HCT116 (cell line): ENCODE data around the gene CAVIN2. TPM values are rescaled to one million over a fixed set of nuclear protein-coding genes. Genes with fewer than 3 reads are reported as not detected.

Experiments
- ATAC-seq: fragments of 200-7000 bp; cut with Tn5 transposase; 2 replicates; pipeline ENCODE4 v1.9.1; 2020; ENCODE audit warnings: mild to moderate bottlenecking, moderate library complexity
- BruUV-seq: library from RNA; stranded (reverse); fragments of 400-500 nt; replicated peaks from 2 replicates; lab custom pipeline; 2021; lab: Mats Ljungman, UMichigan
- CTCF ChIA-PET: fragments of 300-600 bp; sonication (Branson Sonifier 250); formaldehyde crosslinking; loops from one replicate; lab custom pipeline; 2021; ENCODE audit warnings: antibody characterized with exemption; lab: Charles Lee
- POLR2A ChIA-PET: fragments of 300-600, 350-600 bp; sonication (Branson Sonifier 250); formaldehyde crosslinking; loops from one replicate; lab custom pipeline; 2021; ENCODE audit warnings: antibody characterized with exemption; lab: Charles Lee
- RAD21 ChIA-PET, 2 experiments: fragments of 300-600 bp; sonication (Branson Sonifier 250); formaldehyde crosslinking; loops; one replicate each; lab custom pipeline; 2023; ENCODE audit warnings: low total read pairs in 2 of 2; ENCODE audit not compliant: uncharacterized antibody in 2 of 2, unreplicated experiment in 2 of 2, low non-redundant PET in 1 of 2; lab: Charles Lee
- DNase-seq: peaks from one replicate; pipeline ENCODE4 v3.0.0-alpha.2; 2010; ENCODE audit warnings: low read depth, low spot score
- H2AFZ ChIP-seq: fragments of 200-600 bp; shearing (Covaris generic), sonication (generic); 2 replicates; pipeline ENCODE4 v1.6.1; 2017; ENCODE audit warnings: low read depth, mixed run types, mixed read lengths, antibody characterized with exemption, low read length; ENCODE audit not compliant: poor library complexity, severe bottlenecking
- H3K27ac ChIP-seq: 2 replicates; pipeline ENCODE4 v1.5.1; 2012; ENCODE audit warnings: low read depth, low read length
- H3K27me3 ChIP-seq: fragments of 200-600 bp; sonication (generic); 2 replicates; pipeline ENCODE4 v1.6.1; 2016; ENCODE audit warnings: mixed run types, low read length, mixed read lengths; ENCODE audit not compliant: insufficient read depth
- H3K36me3 ChIP-seq, 2 experiments: fragments of 200-500 bp in 1 of 2; fragments of 200-600 bp in 1 of 2; sonication (Bioruptor generic) in 1 of 2; sonication (generic) in 1 of 2; 2 replicates each; pipeline versions ENCODE4 v1.5.1 to v1.6.1; 2014 to 2016; ENCODE audit warnings: low read length in 2 of 2, inconsistent platforms in 1 of 2, mixed read lengths in 1 of 2, mixed run types in 1 of 2; ENCODE audit not compliant: insufficient read depth in 2 of 2, control insufficient read depth in 1 of 2
- H3K4me1 ChIP-seq, 2 experiments: fragments of 200-600 bp in 1 of 2; sonication (generic) in 1 of 2; 2 replicates each; pipeline versions ENCODE4 v1.5.1 to v1.6.1; 2012 to 2017; ENCODE audit warnings: low read length in 2 of 2, inconsistent platforms in 1 of 2, mild to moderate bottlenecking in 1 of 2, mixed read lengths in 1 of 2, mixed run types in 1 of 2, moderate library complexity in 1 of 2; ENCODE audit not compliant: insufficient read depth in 2 of 2, control insufficient read depth in 1 of 2
- H3K4me2 ChIP-seq: fragments of 200-600 bp; sonication (generic); 2 replicates; pipeline ENCODE4 v1.6.1; 2017; ENCODE audit warnings: mixed run types, low read length, mixed read lengths
- H3K4me3 ChIP-seq, 2 experiments: fragments of 200-600 bp in 1 of 2; sonication (generic) in 1 of 2; replicated peaks in 1 of 2; 2 replicates each; pipeline ENCODE4 v1.5.1; 2011 to 2016; ENCODE audit warnings: low read length in 2 of 2, control low read depth in 1 of 2, low read depth in 1 of 2, mild to moderate bottlenecking in 1 of 2, mixed read lengths in 1 of 2, mixed run types in 1 of 2
- H3K79me2 ChIP-seq: fragments of 200-600 bp; sonication (generic); 2 replicates; pipeline ENCODE4 v1.6.1; 2017; ENCODE audit warnings: mild to moderate bottlenecking, mixed run types, low read length, moderate library complexity, mixed read lengths; ENCODE audit not compliant: insufficient read depth
- H3K9ac ChIP-seq: fragments of 200-600 bp; sonication (generic); 2 replicates; pipeline ENCODE4 v1.6.1; 2016; ENCODE audit warnings: low read length, mixed read lengths
- H3K9me2 ChIP-seq: fragments of 200-600 bp; sonication (generic), shearing (Covaris generic); 2 replicates; pipeline ENCODE4 v1.6.1; 2017; ENCODE audit warnings: mixed run types, mild to moderate bottlenecking, moderate library complexity; ENCODE audit not compliant: insufficient read depth
- H3K9me3 ChIP-seq, 2 experiments: fragments of 200-500 bp in 1 of 2; fragments of 200-600 bp in 1 of 2; sonication (Bioruptor generic) in 1 of 2; sonication (generic) in 1 of 2; 2 replicates each; pipeline ENCODE4 v1.6.1; 2014 to 2017; ENCODE audit warnings: low read length in 2 of 2, mixed read lengths in 2 of 2, inconsistent platforms in 1 of 2, low read depth in 1 of 2, mild to moderate bottlenecking in 1 of 2, mixed run types in 1 of 2, moderate library complexity in 1 of 2; ENCODE audit not compliant: control insufficient read depth in 1 of 2, insufficient read depth in 1 of 2
- H4K20me1 ChIP-seq: fragments of 200-600 bp; sonication (generic), shearing (Covaris generic); 2 replicates; pipeline ENCODE4 v1.6.1; 2017; ENCODE audit warnings: mixed run types, mild to moderate bottlenecking, moderate library complexity; ENCODE audit not compliant: insufficient read depth
- CEBPB ChIP-seq: IDR thresholded peaks from 2 replicates; pipeline ENCODE4 v1.6.1; 2012; ENCODE audit warnings: low read depth
- EGR1 ChIP-seq: IDR thresholded peaks from 2 replicates; pipeline ENCODE4 v1.6.1; 2012; ENCODE audit warnings: low read depth
- ELF1 ChIP-seq: IDR thresholded peaks from 2 replicates; pipeline ENCODE4 v1.6.1; 2012; ENCODE audit warnings: low read depth, borderline replicate concordance
- FOSL1 ChIP-seq: IDR thresholded peaks from 2 replicates; pipeline ENCODE4 v1.6.1; 2012; ENCODE audit warnings: low read depth
- JUND ChIP-seq: IDR thresholded peaks from 2 replicates; pipeline ENCODE4 v1.6.1; 2012
- MAX ChIP-seq: IDR thresholded peaks from 2 replicates; pipeline ENCODE4 v1.6.1; 2012
- POLR2A ChIP-seq: IDR thresholded peaks from 2 replicates; pipeline ENCODE4 v1.7.0; 2011; ENCODE audit warnings: borderline replicate concordance; ENCODE audit not compliant: insufficient read depth, insufficient read length; ENCODE audit errors: extremely low read depth
- RAD21 ChIP-seq: IDR thresholded peaks from 2 replicates; pipeline ENCODE4 v1.6.1; 2012; ENCODE audit warnings: low read depth, mild to moderate bottlenecking
- SIN3A ChIP-seq: IDR thresholded peaks from 2 replicates; pipeline ENCODE4 v1.6.1; 2012; ENCODE audit warnings: low read depth
- SP1 ChIP-seq: IDR thresholded peaks from 2 replicates; pipeline ENCODE4 v1.6.1; 2012; ENCODE audit warnings: low read depth
- SRF ChIP-seq: IDR thresholded peaks from 2 replicates; pipeline ENCODE4 v1.6.1; 2012; ENCODE audit warnings: low read depth
- YY1 ChIP-seq: IDR thresholded peaks from 2 replicates; pipeline ENCODE4 v1.6.1; 2011; ENCODE audit warnings: low read length, low read depth, moderate library complexity, mild to moderate bottlenecking; ENCODE audit not compliant: insufficient replicate concordance; ENCODE audit errors: extremely low read depth
- ZFX ChIP-seq: fragments of 450-650 bp; IDR thresholded peaks from 2 replicates; pipeline ENCODE4 v1.6.1; 2017
- ZNF274 ChIP-seq: fragments of 200-500 bp; sonication (Bioruptor generic); IDR thresholded peaks from 2 replicates; pipeline ENCODE4 v1.6.1; 2014; ENCODE audit warnings: mild to moderate bottlenecking, low read depth, low read length, inconsistent platforms
- intact Hi-C: fragments of 100-400 bp; cut with micrococcal nuclease; formaldehyde crosslinking; loops from 2 replicates; pipeline ENCODE4 v1.10.0; 2022
- total RNA-seq: library from RNA; stranded (reverse); gene quantifications from one replicate; pipeline ENCODE4 v1.2.1, GENCODE V29; 2021; ENCODE audit not compliant: unreplicated experiment

Gene CAVIN2
- total RNA-seq, 1 experiment from 2014 or later, result 0.27 TPM

DNA sequence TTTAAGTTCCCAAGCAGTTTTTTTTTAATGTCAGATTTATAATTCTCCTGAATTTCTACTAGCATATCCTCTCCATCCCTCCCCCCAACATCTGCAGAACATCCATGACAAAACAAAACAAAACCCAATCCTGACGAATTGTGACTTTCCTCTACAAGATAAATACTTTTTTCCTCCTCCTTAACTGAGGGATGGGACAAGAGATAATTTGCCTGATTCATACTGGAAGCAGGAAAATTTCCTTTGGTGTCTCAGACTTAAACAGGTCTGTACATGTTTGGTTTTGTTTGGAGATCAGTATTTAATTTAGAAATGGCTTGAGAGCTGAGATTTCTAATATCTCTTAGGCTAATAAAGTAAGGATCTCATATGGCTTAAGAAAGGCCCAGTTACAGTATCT is 2.2 kb downstream of the CAVIN2 start:
- Histone ChIP-seq H3K9me2 (no peaks in the 10 kb centered on the region), H3K9me3 (no peaks in the 10 kb centered on the region), H2AFZ (peak overlapping the region; percentile 11), H3K4me1 (peaks cover 0 to 5% of the 10 kb centered on the region in 2 experiments; a peak in 1 of 4 replicates), H4K20me1 (no peaks in the 10 kb centered on the region), H3K36me3 (no peaks in the 10 kb centered on the region), H3K27ac (no peak overlapping the region), H3K27me3 (no peaks in the 10 kb centered on the region), H3K9ac (no peak overlapping the region), H3K79me2 (no peaks in the 10 kb centered on the region), H3K4me2 (no peak overlapping the region), H3K4me3 (no peak overlapping the region)
- intact Hi-C loops, result no loop called here
- ChIA-PET RAD21 (no interaction called here), POLR2A (no interaction called here), CTCF (no interaction called here)
- no TSS peak for BruUV-seq
- TF ChIP-seq ELF1 (no peak), SIN3A (no peak), SP1 (no peak), YY1 (no peak), SRF (no peak)
- no peak for DNase-seq
- no peak for ATAC-seq

DNA sequence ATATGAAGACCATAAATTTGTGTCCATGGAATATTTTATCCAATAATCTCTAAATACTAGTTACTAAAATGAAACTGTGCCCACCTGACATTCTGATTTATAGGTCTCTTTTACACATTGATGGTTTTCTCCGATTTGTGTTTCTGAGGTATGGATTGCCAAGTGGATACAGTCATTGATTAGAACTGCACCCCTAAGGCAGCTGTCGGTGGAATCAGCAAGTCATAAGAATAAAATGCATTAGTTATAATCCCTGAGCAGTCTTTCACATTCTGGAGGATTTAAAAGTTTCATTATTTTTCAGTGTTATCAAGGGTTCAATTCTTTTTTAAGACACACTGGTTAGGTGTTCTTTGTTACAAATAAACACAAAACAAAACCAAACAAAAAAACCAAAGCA is 6.0 kb downstream of the CAVIN2 start:
- CTCF ChIA-PET, result interaction anchor here (2.7 kb wide), 1 partner anchor 322 kb away, joined by 12 read pairs; no protein-coding TSS in a partner anchor
- BruUV-seq, result no TSS peak
- POLR2A ChIA-PET, result no interaction called here
- H3K79me2 ChIP-seq, result no peaks in the 10 kb centered on the region
- DNase-seq, result no peak
- TF ChIP-seq RAD21 (no peak), FOSL1 (no peak), MAX (no peak), POLR2A (no peak), ZFX (no peak), CEBPB (no peak), EGR1 (no peak), ZNF274 (no peak), JUND (no peak)
- TF ChIP-seq, all 23 proteins: peak for 0
- H3K4me1 ChIP-seq, result no peaks in the 10 kb centered on the region
- H3K9me2 ChIP-seq, result no peaks in the 10 kb centered on the region
- RAD21 ChIA-PET, result no interaction called here
- H3K4me2 ChIP-seq, result no peak overlapping the region
- no peak for ATAC-seq
- H4K20me1 ChIP-seq, result no peaks in the 10 kb centered on the region
- H3K9me3 ChIP-seq, result no peaks in the 10 kb centered on the region
- H3K27ac ChIP-seq, result no peak overlapping the region
- H3K36me3 ChIP-seq, result no peaks in the 10 kb centered on the region
- H3K27me3 ChIP-seq, result no peaks in the 10 kb centered on the region
- H3K4me3 ChIP-seq, result no peak overlapping the region
- H2AFZ ChIP-seq, result no peak overlapping the region
- no peak overlapping the region for H3K9ac ChIP-seq
- intact Hi-C loops, result no loop called here
